Endodermal cell (in vitro differentiated cells): ENCODE data around the gene DLG2. TPM values are rescaled to one million over a fixed set of nuclear protein-coding genes. Genes with fewer than 3 reads are reported as not detected.
A peak's percentile ranks its signal among the peaks of the same experiment; 100 is the strongest.

Experiments
- DNase-seq: peaks from one replicate; pipeline ENCODE4 v3.0.0-alpha.2; 2017
- H3K27ac ChIP-seq: 2 replicates; pipeline ENCODE4 v1.5.1; 2013; ENCODE audit warnings: mild to moderate bottlenecking, low read depth, low read length, moderate library complexity
- H3K27me3 ChIP-seq: 2 replicates; pipeline ENCODE4 v1.6.1; 2013; ENCODE audit warnings: mild to moderate bottlenecking, low read length, moderate library complexity; ENCODE audit not compliant: insufficient read depth, control insufficient read depth, poor library complexity, severe bottlenecking
- H3K36me3 ChIP-seq: 2 replicates; pipeline ENCODE4 v1.7.0; 2013; ENCODE audit warnings: mild to moderate bottlenecking, low read length, moderate library complexity; ENCODE audit not compliant: control insufficient read depth, insufficient read depth
- H3K4me1 ChIP-seq: one replicate; pipeline ENCODE4 v1.7.0; 2013; ENCODE audit warnings: low read length; ENCODE audit not compliant: control insufficient read depth, insufficient read depth
- H3K4me3 ChIP-seq: 2 replicates; pipeline ENCODE4 v1.5.1; 2013; ENCODE audit warnings: mild to moderate bottlenecking, low read length, moderate library complexity
- H3K9ac ChIP-seq: 2 replicates; pipeline ENCODE4 v1.6.1; 2013; ENCODE audit warnings: mild to moderate bottlenecking, low read length, moderate library complexity; ENCODE audit not compliant: poor library complexity, severe bottlenecking; ENCODE audit errors: extremely low read depth
- H3K9me3 ChIP-seq: 2 replicates; pipeline ENCODE4 v1.6.1; 2013; ENCODE audit warnings: mild to moderate bottlenecking, low read length, moderate library complexity; ENCODE audit not compliant: control insufficient read depth
- H3K27ac Mint-ChIP-seq: 2 replicates; pipeline ENCODE4 v1.8.0; 2020; ENCODE audit warnings: mixed read lengths
- H3K27me3 Mint-ChIP-seq: 2 replicates; pipeline ENCODE4 v1.8.0; 2021; ENCODE audit warnings: mild to moderate bottlenecking, mixed read lengths; ENCODE audit not compliant: insufficient read depth
- H3K36me3 Mint-ChIP-seq: 2 replicates; pipeline ENCODE4 v1.8.0; 2020; ENCODE audit warnings: low read depth, mixed read lengths
- H3K4me1 Mint-ChIP-seq: 2 replicates; pipeline ENCODE4 v1.8.0; 2020; ENCODE audit warnings: mixed read lengths
- H3K4me3 Mint-ChIP-seq: 2 replicates; pipeline ENCODE4 v1.8.0; 2020; ENCODE audit warnings: mild to moderate bottlenecking, moderate library complexity, mixed read lengths
- H3K9me3 Mint-ChIP-seq: 2 replicates; pipeline ENCODE4 v1.8.0; 2020; ENCODE audit warnings: mild to moderate bottlenecking, mixed read lengths
- WGBS, 2 experiments: methylation state at CpG; one replicate each; pipeline versions ENCODE4 v1.1.5 to v1.1.7; 2013; ENCODE audit warnings: missing lambda C conversion rate in 2 of 2, mixed read lengths in 1 of 2; ENCODE audit not compliant: insufficient coverage in 1 of 2, insufficient read length in 1 of 2; 5-methylcytosine and 5-hydroxymethylcytosine counted together
- total RNA-seq, 2 donors: library from RNA; stranded (reverse); fragmentation: NEBNext Ultra II Directional in 1 of 2; extraction: Animal tissue kit (Norgen Biotek cat#: 25700) in 1 of 2; gene quantifications; 2 replicates in 1 of 2; 3 replicates in 1 of 2; pipeline ENCODE4 v1.2.1, GENCODE V29; 2021
- TF ChIP-seq, protein P1 (sequence below): fragments of 200-600 bp; sonication (generic); conservative IDR thresholded peaks from 2 replicates; pipeline ENCODE4 v1.5.0; 2021; ENCODE audit warnings: antibody characterized with exemption, mild to moderate bottlenecking

Gene DLG2
- total RNA-seq, 2 donors from 2014 or later: 9.6 to 10.6 TPM

DNA sequence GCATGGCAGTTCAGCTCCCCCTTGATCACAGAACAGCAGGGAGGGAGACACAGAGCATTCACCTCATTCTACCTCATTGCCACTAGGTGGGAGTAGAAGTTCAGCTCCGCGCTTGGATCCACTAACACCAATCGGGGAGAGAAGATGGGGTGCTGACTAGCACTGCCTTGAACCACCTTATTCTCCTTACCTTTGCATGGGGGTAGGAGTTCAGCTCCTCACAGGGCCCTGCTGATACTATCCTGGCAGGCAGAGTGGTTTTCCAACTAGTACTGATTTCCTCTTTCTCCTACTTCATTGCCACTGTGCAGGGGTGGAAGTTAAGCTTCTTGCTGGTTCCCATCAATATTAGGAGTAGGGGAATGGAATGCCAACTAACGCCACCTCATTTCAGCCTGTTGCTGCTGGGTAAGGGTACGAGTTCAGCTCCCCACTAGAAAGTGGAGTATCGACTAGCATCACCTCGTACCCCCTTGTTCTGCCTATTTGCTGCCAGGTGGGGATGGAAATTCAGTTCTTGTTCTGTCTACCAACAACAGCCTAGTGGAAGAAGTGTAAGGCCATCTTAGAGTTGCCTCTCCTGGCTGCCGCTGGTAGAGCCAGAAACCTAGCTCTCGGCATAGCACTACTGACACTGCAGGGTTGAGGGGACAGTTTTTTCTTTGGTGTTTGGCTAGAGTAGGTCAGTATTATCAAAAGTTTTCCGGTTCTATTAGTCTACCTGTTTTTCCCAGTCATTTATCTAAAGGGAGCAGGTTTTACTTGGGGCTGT is 1790.1 kb downstream of the DLG2 start:
- no peaks in the 10 kb centered on the region for H3K36me3 ChIP-seq

GRCh38 chr11:83836065-83836464 is 1791.1 kb downstream of the DLG2 start:
- no peak for DNase-seq
- Mint-ChIP-seq H3K27ac (no peak overlapping the region), H3K4me3 (no peak overlapping the region), H3K36me3 (no peaks in the 10 kb centered on the region), H3K27me3 (peaks cover 15% of the 10 kb centered on the region), H3K4me1 (peaks cover 27% of the 10 kb centered on the region), H3K9me3 (no peaks in the 10 kb centered on the region)
- H3K27me3 ChIP-seq: peaks cover 54% of the 10 kb centered on the region
- H3K36me3 ChIP-seq: no peaks in the 10 kb centered on the region
- no peak overlapping the region for H3K27ac ChIP-seq
- H3K4me3 ChIP-seq: no peak overlapping the region
- no peaks in the 10 kb centered on the region for H3K9me3 ChIP-seq
- no peak overlapping the region for H3K9ac ChIP-seq
- TF ChIP-seq, protein P1, sequence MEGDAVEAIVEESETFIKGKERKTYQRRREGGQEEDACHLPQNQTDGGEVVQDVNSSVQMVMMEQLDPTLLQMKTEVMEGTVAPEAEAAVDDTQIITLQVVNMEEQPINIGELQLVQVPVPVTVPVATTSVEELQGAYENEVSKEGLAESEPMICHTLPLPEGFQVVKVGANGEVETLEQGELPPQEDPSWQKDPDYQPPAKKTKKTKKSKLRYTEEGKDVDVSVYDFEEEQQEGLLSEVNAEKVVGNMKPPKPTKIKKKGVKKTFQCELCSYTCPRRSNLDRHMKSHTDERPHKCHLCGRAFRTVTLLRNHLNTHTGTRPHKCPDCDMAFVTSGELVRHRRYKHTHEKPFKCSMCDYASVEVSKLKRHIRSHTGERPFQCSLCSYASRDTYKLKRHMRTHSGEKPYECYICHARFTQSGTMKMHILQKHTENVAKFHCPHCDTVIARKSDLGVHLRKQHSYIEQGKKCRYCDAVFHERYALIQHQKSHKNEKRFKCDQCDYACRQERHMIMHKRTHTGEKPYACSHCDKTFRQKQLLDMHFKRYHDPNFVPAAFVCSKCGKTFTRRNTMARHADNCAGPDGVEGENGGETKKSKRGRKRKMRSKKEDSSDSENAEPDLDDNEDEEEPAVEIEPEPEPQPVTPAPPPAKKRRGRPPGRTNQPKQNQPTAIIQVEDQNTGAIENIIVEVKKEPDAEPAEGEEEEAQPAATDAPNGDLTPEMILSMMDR: no peak
- no peaks in the 10 kb centered on the region for H3K4me1 ChIP-seq

More for the DNA sequence above, 1790.1 kb downstream of the DLG2 start:
- Histone ChIP-seq H3K9me3 (no peaks in the 10 kb centered on the region), H3K27me3 (peaks cover 58% of the 10 kb centered on the region), H3K27ac (no peak overlapping the region), H3K4me1 (no peaks in the 10 kb centered on the region), H3K4me3 (no peak overlapping the region), H3K9ac (no peak overlapping the region)
- Mint-ChIP-seq H3K27me3 (peaks cover 12% of the 10 kb centered on the region), H3K4me1 (peaks cover 27% of the 10 kb centered on the region), H3K9me3 (no peaks in the 10 kb centered on the region), H3K27ac (peak overlapping the region; percentile 9), H3K4me3 (no peak overlapping the region), H3K36me3 (no peaks in the 10 kb centered on the region)
- peak; percentile 85 for DNase-seq
- TF ChIP-seq, protein P1: peak; percentile 92
- 26 to 63% methylated on average over 4 to 10 of the region's 10 CpGs for WGBS, 2 experiments

GRCh38 chr11:83835423-83835822 is 1791.7 kb downstream of the DLG2 start:
- Histone ChIP-seq H3K27ac (no peak overlapping the region), H3K4me3 (no peak overlapping the region), H3K4me1 (no peaks in the 10 kb centered on the region), H3K27me3 (peaks cover 52% of the 10 kb centered on the region), H3K36me3 (no peaks in the 10 kb centered on the region), H3K9me3 (no peaks in the 10 kb centered on the region), H3K9ac (no peak overlapping the region)
- TF ChIP-seq, protein P1: no peak
- H3K4me1 Mint-ChIP-seq: peaks cover 27% of the 10 kb centered on the region
- H3K9me3 Mint-ChIP-seq: no peaks in the 10 kb centered on the region
- H3K27me3 Mint-ChIP-seq: peaks cover 12% of the 10 kb centered on the region
- no peaks in the 10 kb centered on the region for H3K36me3 Mint-ChIP-seq
- 90 to 100% methylated on average over 1 of the region's 1 CpG for WGBS, 2 experiments
- no peak overlapping the region for H3K27ac Mint-ChIP-seq
- DNase-seq: no peak
- peak overlapping the region; percentile 6 for H3K4me3 Mint-ChIP-seq
